ENCODE measurements around the gene GPATCH2.
"Not testable (repeated sequence)": the region's sequence is repeated elsewhere in the genome, so short reads cannot be mapped to it uniquely, and the experiment has no call there.

Gene GPATCH2

GRCh38 chr1:217630711-217631591 lies at the start of gene GPATCH2, which contains the start of gene SPATA17:
TSS of gene GPATCH2 (minus strand) at chr1:217631090. CDS start at chr1:217630971, 119 bp downstream.
TSS of gene SPATA17 (plus strand) at chr1:217631344. CDS start at chr1:217631379, 35 bp downstream.
- peak; percentile 88 for DNase-seq

- no peak for DNase-seq
Observed at GRCh38 chr1:217674028-217674729, 43.3 kb upstream of the GPATCH2 start.

GRCh38 chr1:217673387-217673786 lies 42.5 kb upstream of the GPATCH2 start:
- no peak for DNase-seq

- no peak for DNase-seq
Observed at GRCh38 chr1:217668351-217668940, 37.6 kb upstream of the GPATCH2 start.

- no peak for DNase-seq
Observed at GRCh38 chr1:217661407-217661806, 30.5 kb upstream of the GPATCH2 start.

GRCh38 chr1:217660353-217661062 lies 29.6 kb upstream of the GPATCH2 start:
- peak; percentile 1 for DNase-seq

GRCh38 chr1:217650674-217651073 lies 19.8 kb upstream of the GPATCH2 start:
- DNase-seq = no peak

- no peak for DNase-seq
Observed at GRCh38 chr1:217647791-217648190, 16.9 kb upstream of the GPATCH2 start.

- no peak for DNase-seq
Observed at GRCh38 chr1:217642455-217642854, 11.6 kb upstream of the GPATCH2 start.

GRCh38 chr1:217627431-217627830 lies 3.5 kb downstream of the GPATCH2 start:
- no peak for DNase-seq

- no peak for DNase-seq
Observed at GRCh38 chr1:217626321-217626720, 4.6 kb downstream of the GPATCH2 start.

- DNase-seq = no peak
Observed at GRCh38 chr1:217622042-217622441, 8.8 kb downstream of the GPATCH2 start.

- no peak for DNase-seq
Observed at GRCh38 chr1:217620814-217621213, 10.1 kb downstream of the GPATCH2 start.

- DNase-seq = no peak
Observed at GRCh38 chr1:217617126-217617525, 13.8 kb downstream of the GPATCH2 start.

GRCh38 chr1:217614200-217614712 lies 16.6 kb downstream of the GPATCH2 start:
- DNase-seq = no peak

GRCh38 chr1:217605390-217605789 lies 25.5 kb downstream of the GPATCH2 start:
- DNase-seq = no peak

GRCh38 chr1:217602380-217602779 lies 28.5 kb downstream of the GPATCH2 start:
- no peak for DNase-seq

GRCh38 chr1:217599154-217599553 lies 31.7 kb downstream of the GPATCH2 start:
- no peak for DNase-seq

- no peak for DNase-seq
Observed at GRCh38 chr1:217590598-217590997, 40.3 kb downstream of the GPATCH2 start.

GRCh38 chr1:217586586-217586985 lies 44.3 kb downstream of the GPATCH2 start:
- DNase-seq = no peak

GRCh38 chr1:217585577-217585976 lies 45.3 kb downstream of the GPATCH2 start:
- no peak for DNase-seq

GRCh38 chr1:217584286-217584811 lies 46.5 kb downstream of the GPATCH2 start:
- not testable (repeated sequence) for DNase-seq
